K562 (cell line): ENCODE results near the gene UNC13A. TPM values are rescaled to one million over a fixed set of nuclear protein-coding genes. Genes with fewer than 3 reads are reported as not detected.
A peak's percentile ranks its signal among the peaks of the same experiment; 100 is the strongest.

Source experiments
- CXXC5 ChIP-seq: fragments of 250-450 bp; sonication (Bioruptor Pico); IDR thresholded peaks from 2 replicates; pipeline ENCODE4 v1.8.0; 2022; ENCODE audit warnings: inconsistent platforms, mild to moderate bottlenecking, moderate library complexity
- FIP1L1 ChIP-seq: fragments of 200-400 bp; formaldehyde crosslinking; IDR thresholded peaks from 2 replicates; pipeline ENCODE4 v1.6.1; 2018; ENCODE audit warnings: mild to moderate bottlenecking, low read depth, low read length; ENCODE audit not compliant: poor library complexity, severe bottlenecking
- FOS ChIP-seq: IDR thresholded peaks from 3 replicates; pipeline ENCODE4 v1.6.1; 2011; ENCODE audit not compliant: insufficient read length; ENCODE audit errors: extremely low read depth
- FOXM1 ChIP-seq, 2 experiments: fragments of 450-650 bp in 1 of 2; sonication (generic) in 1 of 2; formaldehyde crosslinking in 1 of 2; IDR thresholded peaks; 2 replicates each; pipeline versions ENCODE4 v1.6.1 to v1.9.0; 2017 to 2022; ENCODE audit warnings: low read depth in 2 of 2, mild to moderate bottlenecking in 2 of 2, missing genetic modification reagents in 1 of 2, moderate library complexity in 1 of 2
- HCFC1 ChIP-seq: IDR thresholded peaks from 2 replicates; pipeline ENCODE4 v1.6.1; 2012; ENCODE audit warnings: low read depth, low read length, improper control_type of control experiment
- MIER1 ChIP-seq: fragments of 450-650 bp; IDR thresholded peaks from 2 replicates; pipeline ENCODE4 v1.6.1; 2016; ENCODE audit warnings: antibody characterized with exemption, mild to moderate bottlenecking, low read depth
- NCOA6 ChIP-seq: fragments of 450-650 bp; IDR thresholded peaks from 2 replicates; pipeline ENCODE4 v1.6.1; 2017; ENCODE audit warnings: mild to moderate bottlenecking
- PCBP1 ChIP-seq: fragments of 200-400 bp; formaldehyde crosslinking; IDR thresholded peaks from 2 replicates; pipeline ENCODE4 v1.6.1; 2018; ENCODE audit warnings: mild to moderate bottlenecking, low read depth, low read length; ENCODE audit not compliant: poor library complexity, severe bottlenecking
- POLR2H ChIP-seq: IDR thresholded peaks from 2 replicates; pipeline ENCODE4 v1.6.1; 2016; ENCODE audit warnings: missing genetic modification characterization, low read depth, mild to moderate bottlenecking, control low read depth, missing compliant biosample characterization, moderate library complexity
- PPARD ChIP-seq: fragments of 250-450 bp; sonication (Bioruptor Pico); IDR thresholded peaks from 2 replicates; pipeline ENCODE4 v1.8.0; 2022; ENCODE audit warnings: inconsistent platforms, mild to moderate bottlenecking, moderate library complexity
- PTBP1 ChIP-seq: fragments of 200-400 bp; formaldehyde crosslinking; IDR thresholded peaks from 2 replicates; pipeline ENCODE4 v1.6.1; 2017; ENCODE audit warnings: low read depth, low read length
- SAFB ChIP-seq: fragments of 200-400 bp; formaldehyde crosslinking; IDR thresholded peaks from 2 replicates; pipeline ENCODE4 v1.6.1; 2017; ENCODE audit warnings: low read depth, low read length, borderline replicate concordance
- ZBTB1 ChIP-seq: sonication (generic); formaldehyde crosslinking; IDR thresholded peaks from 2 replicates; pipeline ENCODE4 v1.8.1; 2023; ENCODE audit warnings: missing genetic modification reagents, low read depth, mild to moderate bottlenecking, borderline replicate concordance
- ZFP30 ChIP-seq: fragments of 250-450 bp; sonication (Bioruptor Pico); IDR thresholded peaks from 2 replicates; pipeline ENCODE4 v1.8.0; 2022; ENCODE audit warnings: moderate library complexity, mild to moderate bottlenecking, inconsistent platforms, borderline replicate concordance
- ZNF140 ChIP-seq: fragments of 250-450 bp; sonication (Bioruptor Pico); IDR thresholded peaks from 2 replicates; pipeline ENCODE4 v1.8.0; 2021; ENCODE audit warnings: moderate library complexity, mild to moderate bottlenecking, inconsistent platforms
- polyA plus RNA-seq, 8 experiments: library from polyadenylated mRNA; depleted of rRNA in 4 of 8; stranded (reverse) in 5 of 8; unstranded in 3 of 8; fragments of >200 nt; fragmentation: Nextera tagmentation in 2 of 8; fragmentation: Illumina TruSeq in 1 of 8; extraction: Ambion mirVana in 2 of 8; extraction: Trizol in 1 of 8; gene quantifications; 2 replicates each; pipeline versions ENCODE4 v1.2.1 to v1.2.3, GENCODE V29; 2011 to 2014; ENCODE audit warnings: inconsistent platforms in 1 of 8, missing spikeins in 1 of 8
- total RNA-seq, 7 experiments: library from RNA; depleted of rRNA in 6 of 7; stranded (reverse); fragments of >200 nt in 6 of 7; fragmentation: Illumina TruSeq in 2 of 7; extraction: Trizol in 2 of 7; gene quantifications; 2 replicates each; pipeline versions ENCODE4 v1.2.1 to v1.2.3, GENCODE V29; 2011 to 2021; ENCODE audit warnings: low replicate concordance in 1 of 7
- TF ChIP-seq, protein P1 (sequence below): fragments of 450-650 bp; IDR thresholded peaks from 2 replicates; pipeline ENCODE4 v1.6.1; 2016; ENCODE audit warnings: mild to moderate bottlenecking, moderate library complexity

Gene UNC13A
- total and polyA plus RNA-seq, 9 of the 15 experiments (the other 6 are each of a cell fraction or from before 2014, with no cell fraction given), result 0.03 to 1.0 (median 0.25) TPM

DNA sequence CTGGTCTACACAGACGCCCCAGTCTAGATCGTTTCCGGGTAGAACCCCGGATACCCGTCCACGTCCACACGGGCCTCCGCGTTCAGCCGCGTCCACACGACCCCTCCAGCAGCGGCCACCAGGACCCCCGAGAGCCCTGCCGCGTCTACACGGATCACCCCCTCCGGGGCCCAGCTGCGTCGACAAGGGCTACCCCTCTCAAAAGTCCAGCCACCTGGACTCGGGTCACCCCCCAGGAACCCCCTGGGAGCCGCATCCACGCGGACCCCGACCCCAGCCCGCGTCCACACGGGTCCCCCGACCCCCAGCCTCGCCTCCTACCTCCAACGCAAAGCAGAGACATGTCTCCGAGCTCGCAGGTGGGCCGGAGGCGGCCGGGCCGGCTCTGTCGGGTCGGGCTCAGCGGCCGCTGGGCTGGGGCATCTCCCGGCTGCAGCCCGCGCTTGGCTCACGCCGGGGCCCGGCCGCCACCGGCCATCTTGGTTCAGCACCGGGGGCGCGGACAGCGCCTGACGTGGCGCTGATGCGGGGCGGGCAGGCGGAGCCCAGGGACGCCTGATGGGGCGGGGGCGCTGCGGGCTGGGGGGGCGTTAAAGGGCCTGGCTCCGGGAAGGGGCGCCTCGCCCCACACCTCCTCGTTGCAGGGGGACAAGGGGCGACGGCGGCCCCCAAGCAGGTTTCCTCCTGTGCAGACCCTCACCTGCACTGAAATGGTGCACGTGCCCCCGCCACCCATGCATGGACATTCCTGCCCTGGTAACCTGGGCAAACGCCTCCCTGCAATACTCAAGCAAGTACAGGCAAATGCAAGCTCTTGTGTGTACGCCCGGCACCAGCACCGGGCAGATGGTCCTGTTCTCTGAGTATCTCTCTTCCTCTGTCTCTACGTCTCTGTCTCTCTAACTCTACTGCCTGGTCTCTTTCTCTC is at the start of gene UNC13A (continued):
- TF ChIP-seq MIER1, result peak; percentile 65
- no peak for TF ChIP-seq SAFB
- TF ChIP-seq POLR2H (tag), result no peak
- TF ChIP-seq ZBTB1 (CRISPR knock-in tag), result no peak
- TF ChIP-seq, protein P1, sequence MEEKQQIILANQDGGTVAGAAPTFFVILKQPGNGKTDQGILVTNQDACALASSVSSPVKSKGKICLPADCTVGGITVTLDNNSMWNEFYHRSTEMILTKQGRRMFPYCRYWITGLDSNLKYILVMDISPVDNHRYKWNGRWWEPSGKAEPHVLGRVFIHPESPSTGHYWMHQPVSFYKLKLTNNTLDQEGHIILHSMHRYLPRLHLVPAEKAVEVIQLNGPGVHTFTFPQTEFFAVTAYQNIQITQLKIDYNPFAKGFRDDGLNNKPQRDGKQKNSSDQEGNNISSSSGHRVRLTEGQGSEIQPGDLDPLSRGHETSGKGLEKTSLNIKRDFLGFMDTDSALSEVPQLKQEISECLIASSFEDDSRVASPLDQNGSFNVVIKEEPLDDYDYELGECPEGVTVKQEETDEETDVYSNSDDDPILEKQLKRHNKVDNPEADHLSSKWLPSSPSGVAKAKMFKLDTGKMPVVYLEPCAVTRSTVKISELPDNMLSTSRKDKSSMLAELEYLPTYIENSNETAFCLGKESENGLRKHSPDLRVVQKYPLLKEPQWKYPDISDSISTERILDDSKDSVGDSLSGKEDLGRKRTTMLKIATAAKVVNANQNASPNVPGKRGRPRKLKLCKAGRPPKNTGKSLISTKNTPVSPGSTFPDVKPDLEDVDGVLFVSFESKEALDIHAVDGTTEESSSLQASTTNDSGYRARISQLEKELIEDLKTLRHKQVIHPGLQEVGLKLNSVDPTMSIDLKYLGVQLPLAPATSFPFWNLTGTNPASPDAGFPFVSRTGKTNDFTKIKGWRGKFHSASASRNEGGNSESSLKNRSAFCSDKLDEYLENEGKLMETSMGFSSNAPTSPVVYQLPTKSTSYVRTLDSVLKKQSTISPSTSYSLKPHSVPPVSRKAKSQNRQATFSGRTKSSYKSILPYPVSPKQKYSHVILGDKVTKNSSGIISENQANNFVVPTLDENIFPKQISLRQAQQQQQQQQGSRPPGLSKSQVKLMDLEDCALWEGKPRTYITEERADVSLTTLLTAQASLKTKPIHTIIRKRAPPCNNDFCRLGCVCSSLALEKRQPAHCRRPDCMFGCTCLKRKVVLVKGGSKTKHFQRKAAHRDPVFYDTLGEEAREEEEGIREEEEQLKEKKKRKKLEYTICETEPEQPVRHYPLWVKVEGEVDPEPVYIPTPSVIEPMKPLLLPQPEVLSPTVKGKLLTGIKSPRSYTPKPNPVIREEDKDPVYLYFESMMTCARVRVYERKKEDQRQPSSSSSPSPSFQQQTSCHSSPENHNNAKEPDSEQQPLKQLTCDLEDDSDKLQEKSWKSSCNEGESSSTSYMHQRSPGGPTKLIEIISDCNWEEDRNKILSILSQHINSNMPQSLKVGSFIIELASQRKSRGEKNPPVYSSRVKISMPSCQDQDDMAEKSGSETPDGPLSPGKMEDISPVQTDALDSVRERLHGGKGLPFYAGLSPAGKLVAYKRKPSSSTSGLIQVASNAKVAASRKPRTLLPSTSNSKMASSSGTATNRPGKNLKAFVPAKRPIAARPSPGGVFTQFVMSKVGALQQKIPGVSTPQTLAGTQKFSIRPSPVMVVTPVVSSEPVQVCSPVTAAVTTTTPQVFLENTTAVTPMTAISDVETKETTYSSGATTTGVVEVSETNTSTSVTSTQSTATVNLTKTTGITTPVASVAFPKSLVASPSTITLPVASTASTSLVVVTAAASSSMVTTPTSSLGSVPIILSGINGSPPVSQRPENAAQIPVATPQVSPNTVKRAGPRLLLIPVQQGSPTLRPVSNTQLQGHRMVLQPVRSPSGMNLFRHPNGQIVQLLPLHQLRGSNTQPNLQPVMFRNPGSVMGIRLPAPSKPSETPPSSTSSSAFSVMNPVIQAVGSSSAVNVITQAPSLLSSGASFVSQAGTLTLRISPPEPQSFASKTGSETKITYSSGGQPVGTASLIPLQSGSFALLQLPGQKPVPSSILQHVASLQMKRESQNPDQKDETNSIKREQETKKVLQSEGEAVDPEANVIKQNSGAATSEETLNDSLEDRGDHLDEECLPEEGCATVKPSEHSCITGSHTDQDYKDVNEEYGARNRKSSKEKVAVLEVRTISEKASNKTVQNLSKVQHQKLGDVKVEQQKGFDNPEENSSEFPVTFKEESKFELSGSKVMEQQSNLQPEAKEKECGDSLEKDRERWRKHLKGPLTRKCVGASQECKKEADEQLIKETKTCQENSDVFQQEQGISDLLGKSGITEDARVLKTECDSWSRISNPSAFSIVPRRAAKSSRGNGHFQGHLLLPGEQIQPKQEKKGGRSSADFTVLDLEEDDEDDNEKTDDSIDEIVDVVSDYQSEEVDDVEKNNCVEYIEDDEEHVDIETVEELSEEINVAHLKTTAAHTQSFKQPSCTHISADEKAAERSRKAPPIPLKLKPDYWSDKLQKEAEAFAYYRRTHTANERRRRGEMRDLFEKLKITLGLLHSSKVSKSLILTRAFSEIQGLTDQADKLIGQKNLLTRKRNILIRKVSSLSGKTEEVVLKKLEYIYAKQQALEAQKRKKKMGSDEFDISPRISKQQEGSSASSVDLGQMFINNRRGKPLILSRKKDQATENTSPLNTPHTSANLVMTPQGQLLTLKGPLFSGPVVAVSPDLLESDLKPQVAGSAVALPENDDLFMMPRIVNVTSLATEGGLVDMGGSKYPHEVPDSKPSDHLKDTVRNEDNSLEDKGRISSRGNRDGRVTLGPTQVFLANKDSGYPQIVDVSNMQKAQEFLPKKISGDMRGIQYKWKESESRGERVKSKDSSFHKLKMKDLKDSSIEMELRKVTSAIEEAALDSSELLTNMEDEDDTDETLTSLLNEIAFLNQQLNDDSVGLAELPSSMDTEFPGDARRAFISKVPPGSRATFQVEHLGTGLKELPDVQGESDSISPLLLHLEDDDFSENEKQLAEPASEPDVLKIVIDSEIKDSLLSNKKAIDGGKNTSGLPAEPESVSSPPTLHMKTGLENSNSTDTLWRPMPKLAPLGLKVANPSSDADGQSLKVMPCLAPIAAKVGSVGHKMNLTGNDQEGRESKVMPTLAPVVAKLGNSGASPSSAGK, result no peak
- TF ChIP-seq PCBP1, result peak; percentile 77
- peak; percentile 59 for TF ChIP-seq FIP1L1
- no peak for TF ChIP-seq FOS
- TF ChIP-seq PPARD, result no peak
- TF ChIP-seq FOXM1 (IDR thresholded peaks at IDR 0.05; ENCODE audit: low read depth), result no peak
- TF ChIP-seq FOXM1 (CRISPR knock-in tag; IDR thresholded peaks at IDR 0.05; ENCODE audit: low read depth), result 0 out of 2 replicates have a peak, but pooled peaks have one; percentile 52
- TF ChIP-seq CXXC5 (CRISPR knock-in tag), result peak; percentile 85
- TF ChIP-seq ZFP30 (CRISPR knock-in tag), result no peak
- no peak for TF ChIP-seq ZNF140 (CRISPR knock-in tag)
- peak; percentile 40; the same call in 1 of the 2 replicates for TF ChIP-seq HCFC1
- TF ChIP-seq NCOA6, result peak; percentile 40; the same call in 1 of the 2 replicates
- no peak for TF ChIP-seq PTBP1
